SK-N-SH (cell line): Measurements from ENCODE around the gene ZNF3. TPM values are rescaled to one million over a fixed set of nuclear protein-coding genes. Genes with fewer than 3 reads are reported as not detected.

Experiments
- CTCF ChIA-PET: fragments of 300-600, 350-600 bp; formaldehyde crosslinking; extraction: SDS; loops from one replicate; lab custom pipeline; 2021; lab: Yijun Ruan, JAX
- POLR2A ChIA-PET: fragments of 350-600 bp; sonication (Branson Sonifier 250); formaldehyde crosslinking; extraction: SDS; loops from one replicate; lab custom pipeline; 2020; ENCODE audit warnings: antibody characterized with exemption, inconsistent platforms; lab: Yijun Ruan, JAX
- DNase-seq: peaks from one replicate; pipeline ENCODE4 v3.0.0; 2012
- H2AFZ ChIP-seq: fragments of 200-600 bp; sonication (generic); 2 replicates; pipeline ENCODE4 v1.8.1; 2016; ENCODE audit warnings: antibody characterized with exemption, mild to moderate bottlenecking, low read depth
- H3F3A ChIP-seq: fragments of 200-600 bp; sonication (generic); replicated peaks from 2 replicates; pipeline ENCODE3; 2016; ENCODE audit warnings: antibody characterized with exemption, mild to moderate bottlenecking; ENCODE audit not compliant: insufficient read depth
- H3K27ac ChIP-seq, 2 experiments: fragments of 200-500 bp in 1 of 2; fragments of 200-600 bp in 1 of 2; sonication (Bioruptor generic) in 1 of 2; sonication (generic), shearing (Covaris generic) in 1 of 2; 2 replicates each; pipeline versions ENCODE4 v1.5.1 to v1.6.1; 2014 to 2016; ENCODE audit warnings: low read depth in 2 of 2, inconsistent platforms in 1 of 2, low read length in 1 of 2, mild to moderate bottlenecking in 1 of 2, mixed read lengths in 1 of 2
- H3K27me3 ChIP-seq: fragments of 200-600 bp; sonication (generic), shearing (Covaris generic); 2 replicates; pipeline ENCODE4 v1.6.1; 2016; ENCODE audit warnings: mixed run types; ENCODE audit not compliant: insufficient read depth
- H3K36me3 ChIP-seq, 2 experiments: fragments of 200-500 bp in 1 of 2; fragments of 200-600 bp in 1 of 2; sonication (Bioruptor generic) in 1 of 2; sonication (generic) in 1 of 2; replicated peaks in 1 of 2; 2 replicates each; pipeline versions ENCODE3 to v1.5.1; 2014 to 2016; ENCODE audit warnings: low read length in 1 of 2, mild to moderate bottlenecking in 1 of 2; ENCODE audit not compliant: insufficient read depth in 2 of 2, control insufficient read depth in 1 of 2
- H3K4me1 ChIP-seq, 2 experiments: fragments of 200-500 bp in 1 of 2; fragments of 200-600 bp in 1 of 2; sonication (Bioruptor generic) in 1 of 2; sonication (generic), shearing (Covaris generic) in 1 of 2; 2 replicates each; pipeline versions ENCODE4 v1.5.1 to v1.6.1; 2014 to 2016; ENCODE audit warnings: low read depth in 1 of 2, low read length in 1 of 2, mixed run types in 1 of 2; ENCODE audit not compliant: insufficient read depth in 2 of 2, control insufficient read depth in 1 of 2
- H3K4me2 ChIP-seq: fragments of 200-600 bp; sonication (generic), shearing (Covaris generic); 2 replicates; pipeline ENCODE4 v1.6.1; 2017; ENCODE audit warnings: mixed run types
- H3K4me3 ChIP-seq, 2 experiments: fragments of 200-500 bp in 1 of 2; fragments of 200-600 bp in 1 of 2; sonication (Bioruptor generic) in 1 of 2; sonication (generic), shearing (Covaris generic) in 1 of 2; 2 replicates each; pipeline versions ENCODE4 v1.5.1 to v1.8.1; 2014 to 2016; ENCODE audit warnings: low read depth in 2 of 2, inconsistent platforms in 1 of 2, low read length in 1 of 2, mild to moderate bottlenecking in 1 of 2, mixed read lengths in 1 of 2, moderate library complexity in 1 of 2
- H3K79me2 ChIP-seq: fragments of 200-600 bp; sonication (generic); 2 replicates; pipeline ENCODE4 v1.8.1; 2017; ENCODE audit warnings: mild to moderate bottlenecking; ENCODE audit not compliant: insufficient read depth
- H3K9ac ChIP-seq: fragments of 200-600 bp; sonication (generic); 2 replicates; pipeline ENCODE4 v1.6.1; 2017; ENCODE audit warnings: mixed run types
- H3K9me2 ChIP-seq: fragments of 200-600 bp; sonication (generic); 2 replicates; pipeline ENCODE4 v1.6.1; 2017; ENCODE audit warnings: mixed run types
- H3K9me3 ChIP-seq: fragments of 200-600 bp; sonication (generic); 2 replicates; pipeline ENCODE4 v1.6.1; 2017; ENCODE audit warnings: mixed run types, mild to moderate bottlenecking, moderate library complexity
- H4K20me1 ChIP-seq: fragments of 200-600 bp; sonication (generic); 2 replicates; pipeline ENCODE4 v1.6.1; 2017; ENCODE audit warnings: mild to moderate bottlenecking, mixed run types; ENCODE audit not compliant: insufficient read depth
- CHD2 ChIP-seq: fragments of 150-350 bp; IDR thresholded peaks from 2 replicates; pipeline ENCODE4 v1.6.1; 2018; ENCODE audit warnings: low read length; ENCODE audit not compliant: partially characterized antibody
- EP300 ChIP-seq, 2 experiments: IDR thresholded peaks; 2 replicates each; pipeline versions ENCODE4 v1.4.0 to v1.6.1; 2012; ENCODE audit warnings: borderline replicate concordance in 1 of 2, low read depth in 1 of 2, low read length in 1 of 2
- FOXM1 ChIP-seq: IDR thresholded peaks from 2 replicates; pipeline ENCODE4 v1.4.0; 2012; ENCODE audit warnings: low read depth, mild to moderate bottlenecking
- GABPA ChIP-seq: IDR thresholded peaks from 2 replicates; pipeline ENCODE4 v1.4.0; 2012; ENCODE audit warnings: low read depth, mild to moderate bottlenecking
- JUND ChIP-seq: IDR thresholded peaks from 2 replicates; pipeline ENCODE4 v1.4.0; 2012
- MEF2A ChIP-seq: IDR thresholded peaks from 2 replicates; pipeline ENCODE4 v1.4.0; 2012; ENCODE audit warnings: low read depth, borderline replicate concordance
- MXI1 ChIP-seq: IDR thresholded peaks from 2 replicates; pipeline ENCODE4 v1.6.1; 2012; ENCODE audit warnings: mild to moderate bottlenecking, low read depth, low read length, improper control_type of control experiment
- POLR2AphosphoS5 ChIP-seq: IDR thresholded peaks from 2 replicates; pipeline ENCODE4 v1.6.1; 2012; ENCODE audit warnings: low read depth, low read length
- RAD21 ChIP-seq: IDR thresholded peaks from 2 replicates; pipeline ENCODE4 v1.6.1; 2012; ENCODE audit warnings: mild to moderate bottlenecking, low read length
- RFX5 ChIP-seq: IDR thresholded peaks from 2 replicates; pipeline ENCODE4 v1.6.1; 2012; ENCODE audit warnings: mild to moderate bottlenecking, improper control_type of control experiment, low read length
- SIN3A ChIP-seq: IDR thresholded peaks from 2 replicates; pipeline ENCODE4 v1.6.1; 2012; ENCODE audit warnings: low read depth, mild to moderate bottlenecking, low read length, moderate library complexity, borderline replicate concordance
- SMC3 ChIP-seq: IDR thresholded peaks from 2 replicates; pipeline ENCODE4 v1.6.1; 2012; ENCODE audit warnings: low read depth, low read length, improper control_type of control experiment
- TAF1 ChIP-seq: IDR thresholded peaks from 2 replicates; pipeline ENCODE4 v1.6.1; 2012; ENCODE audit warnings: low read depth, mild to moderate bottlenecking, low read length, moderate library complexity, borderline replicate concordance
- TCF12 ChIP-seq: IDR thresholded peaks from 2 replicates; pipeline ENCODE4 v1.4.0; 2012
- WGBS: methylation state at CpG from one replicate; pipeline ENCODE4 v1.1.6; 2017; ENCODE audit warnings: low lambda C conversion rate; 5-methylcytosine and 5-hydroxymethylcytosine counted together
- polyA plus RNA-seq, 3 experiments: library from polyadenylated mRNA; depleted of rRNA; stranded (reverse); fragments of >200 nt; gene quantifications; 2 replicates each; pipeline ENCODE4 v1.2.3, GENCODE V29; 2012
- TF ChIP-seq, protein P1 (sequence below): IDR thresholded peaks from 2 replicates; pipeline ENCODE4; 2012
- TF ChIP-seq, protein P2 (sequence below): IDR thresholded peaks from 2 replicates; pipeline ENCODE4 v1.4.0; 2012; ENCODE audit warnings: low read depth, borderline replicate concordance
- TF ChIP-seq, protein P3 (sequence below): fragments of 150-350 bp; IDR thresholded peaks from 2 replicates; pipeline ENCODE4 v1.6.1; 2016; ENCODE audit warnings: mild to moderate bottlenecking, low read depth, low read length
- TF ChIP-seq, protein P4 (sequence below): fragments of 150-350 bp; IDR thresholded peaks from 2 replicates; pipeline ENCODE4 v1.6.1; 2017; ENCODE audit warnings: antibody characterized with exemption, low read length, low read depth, borderline replicate concordance
- TF ChIP-seq, protein P5 (sequence below): IDR thresholded peaks from 2 replicates; pipeline ENCODE4 v1.4.0; 2012; ENCODE audit warnings: low read depth

Gene ZNF3
- polyA plus RNA-seq, 1 of the 3 experiments (the other 2 are of a cell fraction) = 30.5 TPM

DNA sequence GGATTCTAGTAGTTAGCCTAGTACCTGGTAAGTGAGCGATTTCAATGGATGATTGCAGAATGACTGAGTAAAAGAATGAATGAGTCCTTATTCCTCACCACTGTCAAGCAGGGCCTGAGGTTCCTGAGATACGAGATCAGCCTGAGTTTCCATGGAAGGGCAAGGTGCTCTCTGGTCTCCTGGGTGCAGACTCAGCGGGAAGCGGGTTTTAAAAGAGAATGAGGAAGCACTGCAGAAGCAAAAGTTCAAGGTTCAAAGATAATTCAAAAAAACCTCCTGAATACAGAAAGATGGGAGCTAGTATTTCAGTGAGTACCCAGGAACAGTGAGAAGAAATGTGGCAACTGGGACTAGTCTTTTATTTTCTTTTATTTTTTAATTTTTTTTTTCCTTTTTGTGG lies 4.3 kb downstream of the ZNF3 start:
- peaks cover 14% of the 10 kb centered on the region for H3K9me3 ChIP-seq
- H3F3A ChIP-seq = peaks cover 6% of the 10 kb centered on the region
- peaks cover 12% of the 10 kb centered on the region in 2 experiments; a peak in 3 of 4 replicates for H3K4me1 ChIP-seq
- H3K27me3 ChIP-seq = no peaks in the 10 kb centered on the region
- 95% methylated on average over 4 of the region's 4 CpGs for WGBS
- TF ChIP-seq, protein P1, sequence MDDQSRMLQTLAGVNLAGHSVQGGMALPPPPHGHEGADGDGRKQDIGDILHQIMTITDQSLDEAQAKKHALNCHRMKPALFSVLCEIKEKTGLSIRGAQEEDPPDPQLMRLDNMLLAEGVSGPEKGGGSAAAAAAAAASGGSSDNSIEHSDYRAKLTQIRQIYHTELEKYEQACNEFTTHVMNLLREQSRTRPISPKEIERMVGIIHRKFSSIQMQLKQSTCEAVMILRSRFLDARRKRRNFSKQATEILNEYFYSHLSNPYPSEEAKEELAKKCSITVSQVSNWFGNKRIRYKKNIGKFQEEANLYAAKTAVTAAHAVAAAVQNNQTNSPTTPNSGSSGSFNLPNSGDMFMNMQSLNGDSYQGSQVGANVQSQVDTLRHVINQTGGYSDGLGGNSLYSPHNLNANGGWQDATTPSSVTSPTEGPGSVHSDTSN = no peak
- TF ChIP-seq SIN3A (no peak), RFX5 (no peak), EP300 (IDR thresholded peaks at IDR 0.05; ENCODE audit: borderline replicate concordance in 1 of 2, low read depth in 1 of 2, low read length in 1 of 2) (no peak), POLR2AphosphoS5 (no peak), MEF2A (no peak), MXI1 (no peak)
- H3K27ac ChIP-seq = no peak overlapping the region
- peaks cover 20% of the 10 kb centered on the region; the same call in 1 of the 2 replicates for H4K20me1 ChIP-seq
- no peak overlapping the region for H2AFZ ChIP-seq
- no peak overlapping the region for H3K4me2 ChIP-seq
- no peaks in the 10 kb centered on the region for H3K9me2 ChIP-seq
- no peak overlapping the region for H3K9ac ChIP-seq
- peaks cover 59 to 82% of the 10 kb centered on the region in 2 experiments for H3K36me3 ChIP-seq
- H3K79me2 ChIP-seq = peaks cover 85% of the 10 kb centered on the region
- POLR2A ChIA-PET = interaction anchor here (0.6 kb wide), 1 partner anchor 23 kb away, joined by 4 read pairs; no protein-coding TSS in a partner anchor
- DNase-seq = no peak
- CTCF ChIA-PET = interaction anchor here (0.9 kb wide), 1 partner anchor 17 kb away, joined by 3 read pairs; no protein-coding TSS in a partner anchor
- no peak overlapping the region for H3K4me3 ChIP-seq

DNA sequence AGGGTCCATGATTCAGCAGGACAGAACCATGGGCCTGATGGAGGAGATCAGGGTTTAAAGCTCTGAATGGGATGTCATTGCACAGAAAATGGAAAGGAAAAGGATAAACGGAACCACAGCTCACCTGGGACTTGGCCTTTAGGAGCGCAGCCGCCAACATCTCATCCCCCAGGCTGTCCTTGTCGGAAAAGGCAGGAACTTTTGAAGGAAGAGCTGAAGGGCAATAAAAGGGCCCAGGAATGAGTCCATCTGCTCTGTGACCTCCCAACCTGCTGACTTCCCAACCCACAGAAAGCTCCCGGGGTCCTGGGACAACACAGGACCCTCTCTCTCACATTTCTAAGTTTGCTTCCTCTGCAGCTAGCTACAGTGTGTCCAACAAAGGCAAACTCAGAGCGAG lies 6.1 kb downstream of the ZNF3 start:
- no peak overlapping the region for H3K27ac ChIP-seq
- no peak overlapping the region for H3K9ac ChIP-seq
- H3K9me3 ChIP-seq = peaks cover 31% of the 10 kb centered on the region
- ChIA-PET POLR2A (interaction anchor here (0.6 to 0.7 kb wide), 2 partner anchors 9 to 26 kb away, joined by 3 to 4 read pairs; partner anchors contain the start of genes AP4M1 and MCM7), CTCF (interaction anchor here (0.6 to 2.1 kb wide), 6 partner anchors 8 to 82 kb away, joined by 3 to 9 read pairs (median 4); no protein-coding TSS in a partner anchor)
- no peak overlapping the region for H2AFZ ChIP-seq
- H3F3A ChIP-seq = peaks cover 10% of the 10 kb centered on the region
- no peaks in the 10 kb centered on the region for H3K9me2 ChIP-seq
- no peak overlapping the region; a peak in 1 of 4 replicates for H3K4me3 ChIP-seq
- peaks cover 74% of the 10 kb centered on the region for H3K79me2 ChIP-seq
- peaks cover 20% of the 10 kb centered on the region; the same call in 1 of the 2 replicates for H4K20me1 ChIP-seq
- TF ChIP-seq CHD2 (no peak), TAF1 (no peak), GABPA (no peak), TCF12 (no peak), JUND (no peak), FOXM1 (no peak), SIN3A (no peak), RAD21 (no peak), SMC3 (no peak)
- TF ChIP-seq, protein P2, sequence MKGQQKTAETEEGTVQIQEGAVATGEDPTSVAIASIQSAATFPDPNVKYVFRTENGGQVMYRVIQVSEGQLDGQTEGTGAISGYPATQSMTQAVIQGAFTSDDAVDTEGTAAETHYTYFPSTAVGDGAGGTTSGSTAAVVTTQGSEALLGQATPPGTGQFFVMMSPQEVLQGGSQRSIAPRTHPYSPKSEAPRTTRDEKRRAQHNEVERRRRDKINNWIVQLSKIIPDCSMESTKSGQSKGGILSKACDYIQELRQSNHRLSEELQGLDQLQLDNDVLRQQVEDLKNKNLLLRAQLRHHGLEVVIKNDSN = no peak
- TF ChIP-seq, protein P3, sequence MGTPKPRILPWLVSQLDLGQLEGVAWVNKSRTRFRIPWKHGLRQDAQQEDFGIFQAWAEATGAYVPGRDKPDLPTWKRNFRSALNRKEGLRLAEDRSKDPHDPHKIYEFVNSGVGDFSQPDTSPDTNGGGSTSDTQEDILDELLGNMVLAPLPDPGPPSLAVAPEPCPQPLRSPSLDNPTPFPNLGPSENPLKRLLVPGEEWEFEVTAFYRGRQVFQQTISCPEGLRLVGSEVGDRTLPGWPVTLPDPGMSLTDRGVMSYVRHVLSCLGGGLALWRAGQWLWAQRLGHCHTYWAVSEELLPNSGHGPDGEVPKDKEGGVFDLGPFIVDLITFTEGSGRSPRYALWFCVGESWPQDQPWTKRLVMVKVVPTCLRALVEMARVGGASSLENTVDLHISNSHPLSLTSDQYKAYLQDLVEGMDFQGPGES = no peak
- TF ChIP-seq, protein P4, sequence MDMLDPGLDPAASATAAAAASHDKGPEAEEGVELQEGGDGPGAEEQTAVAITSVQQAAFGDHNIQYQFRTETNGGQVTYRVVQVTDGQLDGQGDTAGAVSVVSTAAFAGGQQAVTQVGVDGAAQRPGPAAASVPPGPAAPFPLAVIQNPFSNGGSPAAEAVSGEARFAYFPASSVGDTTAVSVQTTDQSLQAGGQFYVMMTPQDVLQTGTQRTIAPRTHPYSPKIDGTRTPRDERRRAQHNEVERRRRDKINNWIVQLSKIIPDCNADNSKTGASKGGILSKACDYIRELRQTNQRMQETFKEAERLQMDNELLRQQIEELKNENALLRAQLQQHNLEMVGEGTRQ = no peak
- TF ChIP-seq, protein P5, sequence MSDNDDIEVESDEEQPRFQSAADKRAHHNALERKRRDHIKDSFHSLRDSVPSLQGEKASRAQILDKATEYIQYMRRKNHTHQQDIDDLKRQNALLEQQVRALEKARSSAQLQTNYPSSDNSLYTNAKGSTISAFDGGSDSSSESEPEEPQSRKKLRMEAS = no peak
- WGBS = 93% methylated on average over 6 of the region's 6 CpGs
- no peak for DNase-seq
- H3K4me2 ChIP-seq = no peak overlapping the region
- peaks cover 12% of the 10 kb centered on the region in 2 experiments; a peak in 3 of 4 replicates for H3K4me1 ChIP-seq
- no peaks in the 10 kb centered on the region for H3K27me3 ChIP-seq
- H3K36me3 ChIP-seq = peaks cover 77 to 100% of the 10 kb centered on the region in 2 experiments
